DMS53 treated with DMSO at 0.1 percent for 48 hours (cell line): ENCODE measurements around the gene CUL1.

ENCODE experiments used
- DNase-seq: peaks from one replicate; lab custom pipeline; 2025; ENCODE audit not compliant: unreplicated experiment; lab: John Stamatoyannopoulos, UW

The CUL1 gene

DNA sequence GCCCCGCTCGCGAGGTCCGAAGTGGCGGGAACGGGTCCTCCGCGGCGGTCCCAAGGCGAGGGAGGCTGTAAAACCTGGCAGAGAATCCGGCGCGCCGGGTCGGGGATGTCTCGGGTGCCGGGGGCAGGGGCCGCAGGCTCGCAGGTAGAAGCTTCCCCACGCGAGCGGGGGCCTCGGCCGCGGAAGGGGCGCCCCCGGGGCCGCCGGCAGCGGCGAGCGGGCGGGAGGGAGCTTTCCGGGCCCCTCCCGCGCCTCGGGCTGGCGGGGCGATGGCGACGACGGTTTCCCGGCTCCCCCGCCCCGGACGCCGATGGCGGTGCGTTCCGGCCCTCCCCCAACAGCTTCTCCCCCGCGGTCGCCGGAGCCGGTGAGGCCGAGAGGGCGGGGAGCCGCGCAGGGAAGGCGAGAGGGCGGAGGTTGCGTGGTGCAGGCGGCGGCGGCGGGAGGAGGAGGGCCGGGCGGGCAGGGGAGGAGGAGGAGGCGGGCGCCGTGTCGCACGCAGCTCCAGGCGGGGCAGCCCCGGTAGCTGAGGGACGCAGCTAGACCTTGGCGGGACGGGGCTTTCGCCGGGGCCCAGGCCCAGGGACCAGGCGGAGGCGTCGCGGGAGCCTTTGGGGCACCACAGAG lies at the start of gene CUL1:
TSS of gene CUL1 (plus strand) at position 507 of the 627 bp plus-strand sequence. CDS start 31,220 bp downstream, outside the sequence.
- DNase-seq, result peak; percentile 73

GRCh38 chr7:148650232-148650858 lies 48.4 kb upstream of the CUL1 start:
- no peak for DNase-seq

GRCh38 chr7:148652773-148653172 lies 45.9 kb upstream of the CUL1 start:
- no peak for DNase-seq

DNA sequence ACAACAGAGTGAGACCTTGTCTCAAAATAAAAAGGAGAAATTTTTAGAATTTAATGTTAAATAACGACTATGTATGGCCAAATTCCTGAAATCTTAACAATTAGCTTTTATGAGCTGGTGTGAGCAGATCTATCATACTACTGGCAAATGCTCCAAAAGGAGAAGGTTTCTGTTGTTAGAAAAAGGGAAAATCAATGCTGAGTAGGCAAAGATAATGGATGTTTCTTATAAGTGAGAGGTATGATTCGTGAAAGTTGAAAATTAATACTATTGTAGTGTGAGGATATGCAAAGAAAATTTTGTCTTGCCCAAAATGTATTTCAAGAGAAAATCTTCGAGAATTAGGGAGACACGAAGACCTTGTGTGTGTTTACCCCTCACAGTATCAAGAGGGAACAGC lies 40.8 kb upstream of the CUL1 start:
- DNase-seq, result no peak

GRCh38 chr7:148661471-148661870 lies 37.2 kb upstream of the CUL1 start:
- no peak for DNase-seq

GRCh38 chr7:148662646-148663045 lies 36.1 kb upstream of the CUL1 start:
- no peak for DNase-seq

GRCh38 chr7:148664324-148664723 lies 34.4 kb upstream of the CUL1 start:
- DNase-seq, result no peak

DNA sequence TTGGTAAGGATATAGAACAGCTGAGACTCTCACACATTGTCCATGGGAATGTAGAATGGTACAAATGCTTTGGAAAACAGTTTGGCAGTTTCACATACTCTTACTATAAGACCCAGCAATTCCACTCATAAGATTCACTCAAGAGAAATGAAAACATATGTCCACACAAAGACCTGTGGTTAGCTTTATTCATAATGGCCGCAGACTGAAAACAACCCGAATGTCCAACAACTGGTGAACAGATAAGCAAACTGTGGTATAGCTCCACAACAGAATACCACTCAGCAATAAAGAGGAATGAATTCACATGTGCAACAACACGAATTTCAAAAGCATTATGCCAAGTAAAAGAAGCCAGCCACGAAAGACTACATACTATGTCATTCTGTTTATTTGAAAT lies 33.5 kb upstream of the CUL1 start:
- no peak for DNase-seq

GRCh38 chr7:148669927-148670326 lies 28.8 kb upstream of the CUL1 start:
- DNase-seq, result no peak

DNA sequence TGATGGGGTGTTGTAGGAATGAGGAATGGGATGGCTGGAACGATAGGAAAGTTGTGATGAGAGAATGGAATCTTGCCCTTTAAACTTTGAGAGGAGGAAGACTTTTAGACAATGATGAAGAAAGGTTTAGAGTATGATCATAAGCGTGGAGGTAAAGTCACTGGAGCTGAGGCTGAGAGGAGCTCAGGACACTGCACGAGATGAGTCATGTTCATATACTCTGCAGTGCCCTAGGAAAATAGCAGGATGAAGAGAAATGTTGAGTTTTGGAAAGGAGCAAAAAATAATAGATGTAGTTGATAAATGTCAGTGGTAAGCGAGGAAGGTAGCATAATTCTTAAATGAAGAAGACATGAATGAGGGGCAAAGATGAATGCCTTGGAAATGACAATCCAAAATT lies 28.3 kb upstream of the CUL1 start:
- no peak for DNase-seq

DNA sequence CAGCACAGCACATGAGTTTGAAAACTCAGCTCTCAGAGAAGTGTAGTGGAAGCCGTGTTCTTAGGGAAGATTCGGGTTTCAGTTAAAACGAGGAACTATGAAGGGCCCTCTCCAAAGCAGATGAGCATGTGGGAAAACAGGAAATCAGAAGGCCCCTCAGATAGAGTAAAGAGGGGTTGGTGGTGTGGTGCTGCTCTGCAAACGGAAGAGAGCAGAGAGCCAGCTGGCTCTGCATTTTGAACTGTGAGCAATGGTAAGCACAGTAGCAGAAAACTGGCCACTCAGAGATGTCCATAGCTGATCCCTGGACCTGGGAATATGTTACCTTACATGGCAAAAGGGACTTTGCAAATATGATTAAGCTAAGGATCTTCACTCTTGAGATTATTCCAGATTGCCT lies 27.9 kb upstream of the CUL1 start:
- no peak for DNase-seq

DNA sequence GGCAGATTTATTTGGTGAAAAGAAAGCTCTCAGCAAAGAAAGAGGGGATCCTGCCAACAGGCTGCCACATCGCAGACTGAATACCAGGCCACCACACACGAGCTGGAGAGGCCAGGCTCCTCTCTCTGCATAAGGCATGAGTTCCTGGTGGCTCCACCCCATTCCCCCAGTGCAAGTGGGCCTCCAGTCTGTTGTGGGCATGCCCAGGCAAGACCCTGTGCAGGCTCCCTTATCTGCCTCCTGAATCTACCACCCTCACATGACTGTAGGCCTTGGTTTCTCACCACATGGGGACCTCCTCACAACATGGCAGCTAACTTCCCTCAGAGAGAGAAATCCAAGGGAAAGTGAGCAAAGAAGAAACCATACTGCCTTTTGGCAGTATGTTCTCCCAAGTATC lies 26.7 kb upstream of the CUL1 start:
- DNase-seq, result no peak

- DNase-seq, result no peak
Measured at GRCh38 chr7:148674689-148675088, 24.0 kb upstream of the CUL1 start.

DNA sequence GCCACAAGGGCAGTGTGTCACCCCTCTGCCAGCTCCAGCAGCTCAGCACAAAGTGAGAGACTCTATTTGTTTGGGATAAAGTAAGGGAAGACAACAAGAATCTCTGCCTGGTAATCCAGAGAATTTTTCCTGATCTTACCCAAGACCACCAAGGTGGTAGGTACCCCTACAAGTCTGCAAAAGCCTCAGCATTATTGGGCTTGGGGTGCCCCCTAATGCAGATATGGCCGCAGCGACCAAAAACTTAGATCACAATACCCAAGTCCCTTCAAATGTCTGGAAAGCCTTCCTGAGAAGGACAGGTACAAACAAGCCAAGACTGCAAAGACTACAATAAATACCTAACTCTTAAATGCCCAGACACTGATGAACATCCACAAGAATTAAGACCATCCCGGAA lies 22.4 kb upstream of the CUL1 start:
- DNase-seq, result no peak

- DNase-seq, result no peak
Measured at GRCh38 chr7:148681821-148682220, 16.9 kb upstream of the CUL1 start.

- DNase-seq, result no peak
Measured at GRCh38 chr7:148684289-148684830, 14.3 kb upstream of the CUL1 start.

DNA sequence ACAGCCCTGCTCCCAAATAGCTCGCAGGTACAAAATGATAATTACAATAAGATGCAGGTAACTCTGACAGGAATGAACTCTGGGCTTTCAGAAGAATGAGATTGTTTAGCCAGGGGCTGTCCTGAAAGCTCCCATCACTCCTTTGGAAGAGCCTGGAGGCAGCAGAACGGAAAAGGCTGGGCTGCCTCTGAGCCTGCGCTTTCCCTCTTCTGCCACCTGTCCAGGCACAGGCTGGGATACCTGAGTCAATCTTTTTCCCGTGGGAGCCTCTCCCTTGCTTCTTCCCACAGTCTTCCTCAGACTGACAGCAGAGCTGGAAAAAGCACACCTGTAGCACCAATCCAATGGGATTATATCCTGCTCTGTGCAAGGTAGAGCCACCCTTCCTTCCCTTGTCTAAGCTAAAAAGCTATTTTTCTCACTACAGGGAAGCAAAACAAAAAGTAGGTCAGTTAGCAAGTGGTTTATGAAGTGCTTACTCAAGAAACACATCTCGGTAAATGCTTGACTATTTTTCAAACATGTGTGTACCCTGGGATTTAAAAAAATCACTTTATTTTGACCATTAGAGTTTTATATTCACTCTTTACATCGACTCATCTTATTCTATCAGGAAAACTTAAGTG lies 12.3 kb upstream of the CUL1 start:
- no peak for DNase-seq

GRCh38 chr7:148687555-148687954 lies 11.1 kb upstream of the CUL1 start:
- DNase-seq, result no peak

GRCh38 chr7:148688526-148688925 lies 10.2 kb upstream of the CUL1 start:
- DNase-seq, result no peak

DNA sequence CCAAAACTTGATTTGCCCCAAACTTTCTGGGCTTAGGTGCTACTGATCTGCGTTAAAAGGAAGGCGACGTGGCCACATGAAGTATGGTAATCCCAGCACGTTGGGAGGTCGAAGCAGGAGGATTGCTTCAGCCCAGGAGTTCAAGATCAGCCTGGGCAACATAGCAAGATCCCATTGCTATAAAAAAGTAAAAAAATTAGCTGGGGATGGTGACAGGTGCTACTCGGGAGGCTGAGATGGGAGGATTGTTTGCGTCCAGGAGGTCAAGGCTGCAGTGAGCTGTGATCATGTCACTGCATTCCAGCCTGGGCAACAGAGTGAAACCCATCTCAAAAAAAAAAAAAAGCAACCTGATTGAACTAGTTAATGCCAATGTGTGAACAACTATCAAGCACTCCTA lies 5.1 kb upstream of the CUL1 start:
- no peak for DNase-seq

DNA sequence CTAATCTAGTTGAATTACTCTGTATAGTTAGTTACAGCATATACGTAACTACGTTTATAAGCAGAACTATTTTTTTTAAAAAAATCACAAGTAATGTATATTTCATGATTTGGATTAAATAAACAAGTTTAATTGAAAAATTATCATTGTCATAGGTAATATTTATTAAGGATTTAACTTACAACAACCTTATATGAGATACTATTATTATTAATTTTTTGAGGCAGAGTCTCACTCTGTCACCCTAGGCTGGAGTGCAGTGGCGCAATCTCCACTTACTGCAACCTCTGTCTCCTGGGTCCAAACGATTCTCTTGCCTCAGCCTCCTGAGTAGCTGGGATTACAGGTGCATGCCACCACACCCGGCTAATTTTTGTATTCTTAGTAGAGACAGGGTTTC lies 4.1 kb upstream of the CUL1 start:
- no peak for DNase-seq

DNA sequence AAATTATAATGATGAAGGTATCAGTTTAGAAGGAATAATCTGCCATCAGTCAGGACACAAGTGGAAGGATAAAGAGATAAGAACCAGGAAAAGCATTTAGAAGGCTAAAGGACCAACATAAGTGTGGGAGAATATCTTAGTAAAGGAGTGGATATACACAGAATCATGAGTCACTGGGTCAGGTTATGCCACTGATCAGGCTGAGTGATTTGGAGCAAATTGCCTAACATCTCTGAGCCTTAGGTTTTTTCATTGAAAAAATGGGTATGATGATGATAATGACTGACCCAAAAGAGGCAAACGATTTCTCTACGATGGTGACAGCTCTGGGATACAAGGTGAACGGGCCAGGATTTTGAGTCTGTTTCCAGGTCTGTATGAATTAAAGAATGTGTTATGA lies 2.8 kb upstream of the CUL1 start:
- DNase-seq, result no peak
